Astrocyte (in vitro differentiated cells and primary cell): ENCODE measurements around the gene MOV10. TPM values are rescaled to one million over a fixed set of nuclear protein-coding genes. Genes with fewer than 3 reads are reported as not detected.

Source experiments
- DNase-seq: peaks from one replicate; pipeline ENCODE4 v3.0.0-alpha.2; 2010; ENCODE audit warnings: low read depth
- FAIRE-seq: peaks from 2 replicates; lab custom pipeline; 2011; peaks lifted over from hg19 to GRCh38; lab: Jason Lieb, UNC
- H2AFZ ChIP-seq: 2 replicates; pipeline ENCODE4 v1.6.0; 2012; ENCODE audit warnings: low read depth, low read length, inconsistent platforms
- H3K27ac ChIP-seq: 2 replicates; pipeline ENCODE4 v1.5.1; 2011; ENCODE audit warnings: low read depth, low read length, inconsistent platforms
- H3K27me3 ChIP-seq: 2 replicates; pipeline ENCODE4 v1.6.0; 2011; ENCODE audit warnings: low read length, inconsistent platforms; ENCODE audit not compliant: insufficient read depth
- H3K36me3 ChIP-seq: 2 replicates; pipeline ENCODE4 v1.5.1; 2011; ENCODE audit warnings: low read length, inconsistent platforms; ENCODE audit not compliant: insufficient read depth
- H3K4me1 ChIP-seq: 2 replicates; pipeline ENCODE4 v1.5.1; 2011; ENCODE audit warnings: low read length, inconsistent platforms; ENCODE audit not compliant: insufficient read depth
- H3K4me2 ChIP-seq: 2 replicates; pipeline ENCODE4 v1.6.0; 2012; ENCODE audit warnings: low read length, inconsistent platforms
- H3K4me3 ChIP-seq: 2 replicates; pipeline ENCODE4 v1.5.1; 2011; ENCODE audit warnings: low read depth, mild to moderate bottlenecking, low read length, inconsistent platforms; ENCODE audit not compliant: insufficient read depth
- H3K79me2 ChIP-seq: 2 replicates; pipeline ENCODE4 v1.6.0; 2012; ENCODE audit warnings: mild to moderate bottlenecking, low read length, inconsistent platforms; ENCODE audit not compliant: insufficient read depth
- H3K9ac ChIP-seq: 2 replicates; pipeline ENCODE4 v1.6.0; 2012; ENCODE audit warnings: mild to moderate bottlenecking, low read length, inconsistent platforms
- H3K9me3 ChIP-seq: 2 replicates; pipeline ENCODE4 v1.5.1; 2012; ENCODE audit warnings: low read depth, mild to moderate bottlenecking, low read length, inconsistent platforms; ENCODE audit not compliant: insufficient read depth
- H4K20me1 ChIP-seq: 2 replicates; pipeline ENCODE4 v1.6.0; 2012; ENCODE audit warnings: low read length, inconsistent platforms; ENCODE audit not compliant: insufficient read depth
- H3K27ac Mint-ChIP-seq: one replicate; pipeline ENCODE4 v1.8.0; 2021; ENCODE audit warnings: mild to moderate bottlenecking, mixed read lengths; ENCODE audit not compliant: unreplicated experiment
- H3K27me3 Mint-ChIP-seq: one replicate; pipeline ENCODE4 v1.8.0; 2021; ENCODE audit warnings: low read depth, mixed read lengths; ENCODE audit not compliant: unreplicated experiment
- H3K36me3 Mint-ChIP-seq: one replicate; pipeline ENCODE4 v1.8.0; 2021; ENCODE audit warnings: low read depth, mixed read lengths; ENCODE audit not compliant: unreplicated experiment
- H3K4me1 Mint-ChIP-seq: one replicate; pipeline ENCODE4 v1.8.0; 2021; ENCODE audit warnings: low read depth, mixed read lengths; ENCODE audit not compliant: unreplicated experiment
- H3K4me3 Mint-ChIP-seq: one replicate; pipeline ENCODE4 v1.8.0; 2021; ENCODE audit warnings: mild to moderate bottlenecking, moderate library complexity, mixed read lengths; ENCODE audit not compliant: unreplicated experiment
- H3K9me3 Mint-ChIP-seq: one replicate; pipeline ENCODE4 v1.8.0; 2021; ENCODE audit warnings: mild to moderate bottlenecking, mixed read lengths; ENCODE audit not compliant: unreplicated experiment
- CTCF ChIP-seq: IDR thresholded peaks from 2 replicates; pipeline ENCODE4 v1.5.1; 2011; ENCODE audit warnings: low read depth, mild to moderate bottlenecking, inconsistent platforms, low read length, moderate library complexity; ENCODE audit not compliant: insufficient read depth
- EZH2 ChIP-seq: IDR thresholded peaks from 2 replicates; pipeline ENCODE4 v1.6.1; 2012; ENCODE audit warnings: mild to moderate bottlenecking, low read length, inconsistent platforms; ENCODE audit not compliant: insufficient read depth
- total RNA-seq: library from RNA; stranded (reverse); gene quantifications from 2 replicates; pipeline ENCODE4 v1.2.1, GENCODE V29; 2021

The MOV10 gene
- total RNA-seq, 1 donor from 2014 or later = 121 TPM

GRCh38 chr1:112643080-112643479, 31.4 kb upstream of the MOV10 start:
- TF ChIP-seq EZH2 (no peak), CTCF (no peak)
- H3K27ac ChIP-seq = no peak overlapping the region
- FAIRE-seq (no peak), DNase-seq (no peak)
- H2AFZ ChIP-seq = no peak overlapping the region
- Mint-ChIP-seq H3K4me1 (peaks cover 5% of the 10 kb centered on the region), H3K9me3 (no peaks in the 10 kb centered on the region), H3K27me3 (no peaks in the 10 kb centered on the region), H3K4me3 (no peak overlapping the region), H3K27ac (no peak overlapping the region), H3K36me3 (peaks cover 12% of the 10 kb centered on the region)
- peaks cover 88% of the 10 kb centered on the region for H3K79me2 ChIP-seq
- H3K27me3 ChIP-seq = no peaks in the 10 kb centered on the region
- H3K4me3 ChIP-seq = no peak overlapping the region
- peaks cover 60% of the 10 kb centered on the region for H4K20me1 ChIP-seq
- H3K4me2 ChIP-seq = no peak overlapping the region
- no peaks in the 10 kb centered on the region for H3K4me1 ChIP-seq
- no peaks in the 10 kb centered on the region for H3K9me3 ChIP-seq
- peaks cover 7% of the 10 kb centered on the region for H3K36me3 ChIP-seq
- H3K9ac ChIP-seq = no peak overlapping the region

- FAIRE-seq = no peak
- peaks cover 30% of the 10 kb centered on the region for H3K36me3 ChIP-seq
Observed at GRCh38 chr1:112646225-112646624, 28.2 kb upstream of the MOV10 start.

More at GRCh38 chr1:112646225-112646624, 28.2 kb upstream of the MOV10 start:
- no peaks in the 10 kb centered on the region for H3K4me1 ChIP-seq
- peaks cover 9% of the 10 kb centered on the region for H3K4me1 Mint-ChIP-seq
- H3K27ac Mint-ChIP-seq = no peak overlapping the region
- H3K27me3 Mint-ChIP-seq = no peaks in the 10 kb centered on the region
- no peak overlapping the region for H3K27ac ChIP-seq
- H2AFZ ChIP-seq = no peak overlapping the region
- H3K9me3 Mint-ChIP-seq = no peaks in the 10 kb centered on the region
- TF ChIP-seq EZH2 = no peak
- TF ChIP-seq CTCF = no peak
- no peak overlapping the region for H3K4me2 ChIP-seq
- DNase-seq = no peak
- peaks cover 24% of the 10 kb centered on the region for H3K36me3 Mint-ChIP-seq
- no peak overlapping the region for H3K9ac ChIP-seq
- no peaks in the 10 kb centered on the region for H3K27me3 ChIP-seq
- peaks cover 65% of the 10 kb centered on the region for H4K20me1 ChIP-seq
- H3K4me3 ChIP-seq = no peak overlapping the region
- no peaks in the 10 kb centered on the region for H3K9me3 ChIP-seq
- no peak overlapping the region for H3K4me3 Mint-ChIP-seq
- H3K79me2 ChIP-seq = peaks cover 91% of the 10 kb centered on the region
